AG09319 (cell line): Measurements from ENCODE around the gene COX7A2L.
"Not testable (repeated sequence)": the region's sequence is repeated elsewhere in the genome, so short reads cannot be mapped to it uniquely, and the experiment has no call there.

Experiments
- DNase-seq: peaks from one replicate; pipeline ENCODE4 v3.0.0-alpha.2; 2010; ENCODE audit warnings: low read depth; ENCODE audit errors: extremely low read depth
- TF ChIP-seq, protein P1 (sequence below): IDR thresholded peaks from 2 replicates; pipeline ENCODE4 v1.5.1; 2011; ENCODE audit warnings: low read depth, mild to moderate bottlenecking, inconsistent platforms, low read length, moderate library complexity

The COX7A2L gene

DNA sequence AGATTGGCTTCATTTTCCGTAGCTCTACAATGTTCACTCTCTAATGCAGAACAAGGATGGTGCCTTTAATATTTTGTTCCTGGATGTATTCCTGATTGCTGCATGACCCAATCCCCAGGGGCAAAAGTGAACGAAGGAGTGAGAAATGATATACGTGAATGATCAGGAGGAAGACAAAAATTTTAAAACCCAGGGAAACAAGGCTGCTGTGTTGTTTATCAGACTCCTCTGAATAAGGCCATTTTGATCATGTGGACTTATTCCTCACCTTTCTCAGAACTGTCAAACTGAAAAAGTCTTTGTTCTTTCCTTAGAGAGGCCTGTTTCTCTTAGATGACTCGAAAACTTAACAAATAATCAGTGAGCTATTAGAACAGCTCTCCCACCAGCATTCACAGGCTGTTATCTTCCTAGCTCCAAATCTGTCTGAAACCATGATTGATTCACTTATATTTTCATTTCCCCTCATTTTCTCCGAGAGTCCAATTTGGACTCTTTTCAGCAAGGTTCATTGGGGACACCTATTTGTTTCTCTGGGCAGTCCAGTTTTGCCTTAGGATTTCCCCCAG, 29.5 kb upstream of the COX7A2L start:
- DNase-seq, result no peak

DNA sequence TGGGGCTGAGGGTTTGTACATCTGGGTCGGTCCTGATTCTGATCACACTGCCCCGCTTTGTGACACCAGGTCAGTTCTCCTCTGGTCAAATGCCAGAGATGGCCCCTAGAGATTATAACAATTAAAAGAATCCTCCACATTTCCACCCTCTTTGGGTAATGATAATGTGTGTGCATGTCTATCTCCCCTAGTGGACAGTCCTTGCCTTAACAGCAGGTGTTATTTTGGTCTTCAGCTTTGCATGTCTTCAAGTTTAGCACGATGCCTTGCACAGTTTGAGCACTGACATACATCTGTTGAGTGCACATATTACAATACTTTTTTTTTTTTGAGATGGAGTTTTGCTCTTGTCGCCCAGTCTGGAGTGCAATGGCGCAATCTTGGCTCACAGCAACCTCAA, 25.7 kb upstream of the COX7A2L start:
- TF ChIP-seq, protein P1, sequence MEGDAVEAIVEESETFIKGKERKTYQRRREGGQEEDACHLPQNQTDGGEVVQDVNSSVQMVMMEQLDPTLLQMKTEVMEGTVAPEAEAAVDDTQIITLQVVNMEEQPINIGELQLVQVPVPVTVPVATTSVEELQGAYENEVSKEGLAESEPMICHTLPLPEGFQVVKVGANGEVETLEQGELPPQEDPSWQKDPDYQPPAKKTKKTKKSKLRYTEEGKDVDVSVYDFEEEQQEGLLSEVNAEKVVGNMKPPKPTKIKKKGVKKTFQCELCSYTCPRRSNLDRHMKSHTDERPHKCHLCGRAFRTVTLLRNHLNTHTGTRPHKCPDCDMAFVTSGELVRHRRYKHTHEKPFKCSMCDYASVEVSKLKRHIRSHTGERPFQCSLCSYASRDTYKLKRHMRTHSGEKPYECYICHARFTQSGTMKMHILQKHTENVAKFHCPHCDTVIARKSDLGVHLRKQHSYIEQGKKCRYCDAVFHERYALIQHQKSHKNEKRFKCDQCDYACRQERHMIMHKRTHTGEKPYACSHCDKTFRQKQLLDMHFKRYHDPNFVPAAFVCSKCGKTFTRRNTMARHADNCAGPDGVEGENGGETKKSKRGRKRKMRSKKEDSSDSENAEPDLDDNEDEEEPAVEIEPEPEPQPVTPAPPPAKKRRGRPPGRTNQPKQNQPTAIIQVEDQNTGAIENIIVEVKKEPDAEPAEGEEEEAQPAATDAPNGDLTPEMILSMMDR, result no peak; the same call in none of the 2 replicates
- no peak for DNase-seq

More for the DNA sequence above, 29.5 kb upstream of the COX7A2L start:
- TF ChIP-seq, protein P1, result no peak

DNA sequence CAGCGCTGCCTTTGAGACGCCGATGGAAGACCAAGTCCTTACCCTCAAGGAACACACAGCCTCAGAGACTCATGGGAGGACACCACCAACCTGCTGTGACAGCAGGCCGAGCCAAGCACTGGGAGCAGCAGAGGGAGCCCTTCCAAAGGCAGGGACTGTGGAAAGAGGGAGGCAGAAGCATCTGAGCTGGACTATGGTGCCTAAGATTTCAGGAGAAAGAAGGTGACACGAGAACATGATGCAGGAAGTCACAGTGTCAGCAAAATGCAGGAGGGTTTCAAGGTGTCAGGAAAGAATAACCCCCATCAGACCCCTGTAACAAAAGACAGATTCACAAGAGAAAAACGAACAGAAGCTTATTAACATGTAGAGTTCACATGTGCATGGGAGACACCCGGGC, 24.2 kb upstream of the COX7A2L start:
- TF ChIP-seq, protein P1, result peak; percentile 22
- no peak for DNase-seq

DNA sequence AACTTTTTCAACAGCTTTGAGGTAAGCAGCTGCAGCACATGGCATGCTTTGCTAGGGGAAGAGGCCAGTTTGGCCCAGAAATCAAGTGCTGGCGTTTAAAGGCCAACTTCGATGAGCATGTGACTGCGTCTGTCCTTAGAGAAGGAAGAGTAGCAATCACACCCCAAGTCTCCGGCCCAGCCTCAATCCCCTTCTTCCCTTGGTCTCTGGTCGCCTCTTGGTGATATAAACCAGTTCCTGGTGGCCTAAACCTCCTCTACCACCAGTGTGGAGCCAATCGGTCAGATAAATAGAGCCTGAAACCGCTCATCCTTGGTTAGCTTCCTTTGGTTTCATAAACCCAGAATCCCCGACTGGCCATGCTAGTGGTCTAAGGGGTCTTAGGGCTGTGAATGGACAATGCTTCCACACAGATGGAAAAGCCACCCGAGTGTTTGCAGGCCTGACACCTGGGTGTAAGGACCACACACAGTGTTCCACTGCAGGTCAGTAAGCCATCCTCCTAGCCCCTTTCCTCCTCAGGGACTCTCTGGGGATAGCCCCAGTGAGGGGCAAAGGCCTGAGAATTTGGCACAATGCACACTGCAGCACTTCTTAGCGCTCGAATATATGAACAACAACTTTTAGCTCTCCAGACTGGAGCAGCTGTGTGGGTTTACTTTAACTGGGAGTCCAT, 23.0 kb upstream of the COX7A2L start:
- DNase-seq, result no peak
- TF ChIP-seq, protein P1, result no peak

DNA sequence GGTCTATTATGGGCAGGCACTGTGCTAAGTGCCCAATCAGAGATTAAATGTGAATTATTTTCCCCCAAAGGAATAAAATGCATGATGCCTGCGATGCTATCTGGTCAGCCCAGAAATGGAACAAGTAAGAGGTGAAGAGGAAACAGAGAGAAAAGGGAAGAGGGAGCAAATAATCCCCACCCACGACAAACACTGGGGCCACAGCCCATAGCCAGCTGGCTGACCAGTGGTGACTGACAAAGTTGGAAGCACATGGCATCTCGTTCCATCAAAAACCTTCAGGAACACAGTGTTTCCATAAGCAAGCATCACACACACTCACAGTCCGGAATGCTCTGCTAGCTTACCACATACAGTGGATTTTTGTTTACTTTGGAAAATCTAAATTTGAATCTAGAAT, 21.1 kb upstream of the COX7A2L start:
- TF ChIP-seq, protein P1, result no peak
- DNase-seq, result no peak

DNA sequence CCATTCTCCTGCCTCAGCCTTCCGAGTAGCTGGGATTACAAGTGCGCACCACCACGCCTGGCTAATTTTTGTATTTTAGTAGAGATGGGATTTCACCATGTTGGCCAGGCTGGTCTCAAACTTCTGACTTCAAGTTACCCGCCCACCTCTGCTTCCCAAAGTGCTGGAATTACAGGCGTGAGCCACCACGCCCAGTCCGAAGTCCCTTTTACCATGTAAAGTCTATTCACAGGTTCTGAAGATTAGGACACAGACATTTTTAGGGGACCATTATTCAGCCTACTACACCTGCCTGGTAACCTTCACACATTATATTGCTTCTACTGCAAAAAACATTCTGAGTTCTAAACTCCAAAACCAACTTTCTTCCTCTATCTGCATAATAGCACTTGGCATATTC, 19.0 kb upstream of the COX7A2L start:
- not testable (repeated sequence) for DNase-seq

DNA sequence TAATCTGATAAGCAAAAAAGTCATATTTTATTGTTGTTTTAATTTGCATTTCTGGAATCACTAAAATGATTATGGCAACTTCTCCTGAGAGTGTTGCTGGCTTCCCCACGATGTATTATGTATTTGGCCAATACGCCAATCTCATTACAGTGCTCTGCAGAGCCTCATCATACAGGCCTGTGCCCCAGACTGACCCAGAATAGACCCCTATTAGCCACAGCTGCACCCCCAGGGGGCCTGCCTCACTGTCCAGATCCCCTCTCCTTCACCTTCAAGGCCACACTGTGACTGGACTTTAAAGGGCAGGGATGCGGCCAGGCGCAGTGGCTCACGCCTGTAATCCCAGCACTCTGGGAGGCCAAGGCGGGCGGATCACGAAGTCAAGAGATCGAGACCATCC, 17.4 kb upstream of the COX7A2L start:
- no peak for DNase-seq
- TF ChIP-seq, protein P1, result no peak

DNA sequence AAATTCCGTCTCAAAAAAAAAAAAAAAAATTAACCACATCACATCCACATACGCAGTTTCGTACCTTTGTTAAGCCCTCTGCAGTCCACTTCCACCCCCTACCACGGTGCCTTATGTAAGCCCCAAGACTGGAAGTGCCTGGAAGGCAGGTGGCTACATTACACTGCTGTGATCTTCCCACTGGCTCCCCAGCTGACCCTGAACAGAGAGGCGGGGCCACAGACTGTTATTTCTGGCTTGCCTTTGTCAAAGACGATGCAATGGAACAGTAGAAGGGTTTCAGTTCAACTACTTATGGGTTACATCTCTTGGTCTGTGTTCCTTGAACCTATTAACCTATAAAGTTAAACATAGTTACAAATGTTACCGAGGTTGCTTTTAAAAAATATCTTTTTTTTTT, 15.7 kb upstream of the COX7A2L start:
- TF ChIP-seq, protein P1, result no peak
- no peak for DNase-seq
